HG02943 (cell line): ENCODE measurements around the gene NPDC1.

Experiments used
- ATAC-seq: cut with Tn5 transposase; IDR thresholded peaks from one replicate; pipeline ENCODE4 v1.9.1; 2021; ENCODE audit warnings: mild to moderate bottlenecking, low read depth, moderate library complexity; ENCODE audit not compliant: unreplicated experiment

NPDC1 gene

DNA sequence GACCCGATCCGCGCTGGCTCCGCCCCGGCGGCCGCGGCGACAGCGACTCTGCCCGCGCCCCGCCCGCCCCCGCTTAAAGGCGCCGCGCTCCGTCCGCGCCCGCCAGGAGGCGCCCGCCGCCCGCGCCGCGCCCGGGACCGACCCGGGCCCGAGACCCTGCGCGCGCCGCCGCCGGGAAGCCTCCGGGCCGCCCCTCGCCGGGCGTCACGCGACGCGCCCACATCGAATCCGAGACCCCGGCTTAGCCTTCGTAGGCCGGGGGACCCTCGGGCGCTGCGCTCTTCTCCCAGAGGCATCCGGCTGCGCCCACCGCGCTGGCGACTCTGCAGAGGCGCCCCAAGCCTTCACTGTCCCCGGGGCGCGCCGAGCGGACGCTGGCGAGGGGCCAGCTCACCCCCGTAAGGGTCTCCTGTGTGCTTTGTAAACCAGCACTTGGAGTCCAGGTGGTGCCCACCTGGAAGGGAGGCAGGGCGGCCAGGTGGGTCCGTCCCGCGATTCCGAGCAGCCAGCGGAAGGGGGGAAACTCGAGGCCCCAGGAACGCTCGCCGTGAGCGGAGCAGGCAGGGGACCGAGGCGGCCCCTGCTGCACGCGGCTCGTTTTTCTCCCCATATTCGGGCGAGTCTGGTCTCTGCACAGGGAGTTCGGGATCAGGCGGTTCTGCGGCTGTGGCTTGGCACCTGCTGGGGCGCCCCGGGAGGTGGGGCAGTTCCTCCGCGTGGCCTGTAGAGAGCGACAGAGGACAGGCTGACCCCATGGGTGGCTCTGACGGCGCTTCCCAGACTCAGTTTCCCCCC lies 17.5 kb downstream of the NPDC1 start:
- ATAC-seq = no peak

DNA sequence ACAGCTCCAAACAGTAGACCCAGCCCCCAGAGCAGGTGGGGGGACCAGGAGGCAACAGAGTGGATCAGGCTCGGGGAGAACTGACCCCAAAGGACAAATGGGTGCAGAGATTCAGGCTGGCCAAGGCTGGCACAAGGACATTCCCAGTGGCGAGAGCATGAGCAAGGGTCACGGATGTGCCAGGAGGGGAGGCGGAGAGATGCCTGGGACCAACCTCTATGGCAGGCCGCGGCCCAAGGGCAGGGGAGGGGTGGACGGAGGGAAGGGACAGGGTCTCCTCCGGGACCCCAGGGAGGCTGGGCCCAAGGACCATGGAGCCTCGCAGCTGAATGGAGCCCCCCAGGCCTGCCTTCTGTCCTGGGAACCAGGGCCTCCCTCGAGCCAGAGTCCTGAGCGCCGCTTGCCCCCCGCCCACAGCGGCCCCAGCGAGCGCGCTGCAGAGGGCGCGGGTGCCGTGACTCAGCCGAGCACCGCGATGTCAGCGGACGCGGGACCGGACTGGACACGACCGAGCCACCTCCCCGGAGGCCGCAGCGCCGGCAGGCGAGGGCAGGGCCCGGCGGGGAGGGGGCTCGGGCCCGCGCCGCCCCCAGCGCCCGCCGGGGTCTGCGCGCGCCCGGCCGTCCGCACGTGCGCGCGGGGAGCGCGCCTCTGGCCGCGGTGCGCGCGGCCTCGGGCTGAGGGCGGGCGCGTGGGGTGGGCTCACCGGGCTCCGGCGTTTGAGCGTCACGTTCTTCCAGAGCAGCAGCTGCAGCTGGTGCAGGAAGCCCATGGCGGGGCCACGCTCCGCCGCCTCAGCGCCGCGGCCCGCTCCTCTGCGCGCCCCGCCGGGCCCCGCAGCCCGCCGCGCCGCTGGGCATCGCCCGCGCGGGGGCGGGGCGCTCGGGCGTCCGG lies 18.4 kb downstream of the NPDC1 start, which contains the start of gene ABCA2:
Gene ABCA2 (minus strand): TSS at position 869 of the 894 bp plus-strand sequence. CDS start 97 bp downstream, at position 772.
- no peak for ATAC-seq

DNA sequence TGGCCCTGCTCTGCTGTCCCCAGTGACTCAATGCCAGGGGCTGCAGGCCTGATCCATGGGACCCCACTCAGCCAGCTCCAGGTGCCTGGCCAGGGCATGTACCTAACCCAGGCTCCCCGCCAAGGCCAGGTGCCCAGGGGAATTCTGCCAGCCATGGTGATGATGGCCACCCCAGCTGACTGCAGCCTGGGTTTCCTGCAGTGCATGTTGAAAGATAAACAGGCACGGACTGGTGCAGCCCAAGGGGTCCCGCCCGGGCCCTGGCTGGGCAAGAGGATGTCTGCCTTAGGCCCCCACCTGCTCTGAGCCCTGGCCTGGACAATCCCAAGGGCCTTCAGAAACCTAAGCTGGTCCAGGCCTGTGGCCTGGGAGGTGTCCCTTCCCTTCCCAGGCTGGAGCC lies 19.1 kb downstream of the NPDC1 start:
- ATAC-seq = no peak

DNA sequence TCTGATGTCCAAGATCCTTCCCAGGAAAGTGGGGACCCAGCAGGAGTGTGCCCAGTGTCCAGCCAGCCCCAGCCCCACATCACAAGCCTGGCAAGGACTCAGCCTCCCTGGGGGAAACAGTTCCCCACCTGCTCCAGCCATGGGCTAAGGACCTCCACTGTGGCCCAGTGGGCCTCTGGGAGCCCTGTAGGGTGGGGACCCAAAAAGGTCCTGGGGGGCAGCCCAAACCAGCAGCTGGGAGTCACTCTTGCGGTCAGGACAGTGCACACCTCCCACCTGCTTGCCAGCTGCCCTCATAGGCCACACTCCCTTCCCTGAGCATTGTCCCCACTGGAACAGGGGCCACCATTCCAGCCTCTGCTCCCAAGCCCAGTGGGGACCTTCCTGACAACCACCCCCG lies 19.6 kb downstream of the NPDC1 start:
- ATAC-seq = no peak

DNA sequence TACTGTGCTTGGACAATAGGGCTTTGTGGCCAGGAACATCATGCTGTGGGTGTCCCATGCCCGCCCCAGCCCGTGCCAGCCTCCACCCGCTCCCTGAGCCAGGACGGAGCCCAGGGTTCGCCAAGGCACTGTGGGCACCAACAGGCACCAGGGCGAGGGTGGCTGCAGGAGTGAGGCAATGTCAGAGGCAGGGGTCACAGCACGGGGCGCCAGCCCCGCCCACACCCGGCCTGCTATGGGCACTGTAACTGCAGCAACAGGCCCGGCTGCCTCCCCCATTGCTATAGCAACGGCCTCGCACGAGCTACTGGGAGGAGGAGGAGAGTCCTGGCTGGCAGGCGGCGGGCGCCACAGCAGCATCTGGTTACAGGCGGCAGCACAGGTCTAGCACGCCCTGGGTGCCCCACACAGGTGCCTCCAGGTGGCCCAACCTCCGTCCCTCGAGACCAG lies 20.4 kb downstream of the NPDC1 start:
- no peak for ATAC-seq

DNA sequence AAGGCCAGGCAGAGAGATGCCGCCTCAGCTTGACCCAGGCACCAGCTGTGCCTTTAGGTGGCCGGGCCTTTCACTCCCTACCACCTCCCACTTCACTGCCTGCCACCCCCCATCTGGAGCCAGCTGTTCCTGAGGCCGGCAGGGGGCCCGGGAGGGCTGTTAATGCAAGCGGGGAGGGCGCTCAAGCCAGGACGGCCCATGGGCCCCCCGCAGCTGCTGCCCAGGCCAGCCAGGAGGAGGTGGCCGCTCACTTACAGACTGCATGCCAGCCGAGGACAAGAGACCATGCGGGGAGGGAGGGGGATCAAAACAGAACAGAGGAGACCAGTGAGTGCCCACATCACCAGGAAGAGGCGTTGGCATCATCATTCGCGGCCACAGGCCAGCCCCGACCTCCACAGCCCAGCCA lies 22.4 kb downstream of the NPDC1 start:
- no peak for ATAC-seq

DNA sequence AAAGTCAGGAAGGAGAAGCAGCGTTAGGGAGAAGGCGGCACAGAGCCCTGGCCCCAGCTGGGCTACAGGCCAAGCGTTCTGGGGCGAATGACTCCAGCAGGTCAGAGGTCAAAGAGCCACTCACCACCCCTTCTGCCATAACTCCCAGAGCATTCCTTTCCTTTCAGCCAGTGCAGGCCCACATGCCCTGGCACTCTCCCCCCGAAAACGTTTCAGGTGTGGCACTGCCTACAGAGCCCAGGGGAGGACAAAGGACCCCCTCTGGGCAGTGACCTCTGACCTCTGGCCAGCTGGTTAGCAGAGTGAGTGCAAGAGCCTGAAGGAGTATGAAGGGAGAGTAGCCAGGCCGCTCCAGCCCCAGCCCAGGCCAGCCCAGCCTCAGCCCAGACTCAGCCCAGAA lies 22.8 kb downstream of the NPDC1 start:
- ATAC-seq = no peak

DNA sequence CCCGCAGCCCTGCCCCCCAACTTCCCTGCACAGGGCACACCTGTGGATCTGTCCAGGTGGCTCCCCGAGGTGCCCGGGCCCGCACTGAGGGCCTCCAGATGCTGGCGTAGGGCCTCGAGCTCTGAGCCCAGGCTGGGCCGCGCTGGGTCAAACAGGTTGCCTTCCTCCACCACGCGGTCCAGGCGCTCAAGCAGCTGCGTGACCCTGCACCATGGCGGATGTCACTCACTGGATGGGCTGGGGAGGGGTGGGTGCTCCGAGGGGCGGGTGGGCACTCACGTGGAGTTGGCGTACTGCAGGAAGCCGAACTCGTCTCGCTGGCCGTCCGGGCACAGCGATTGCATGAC lies 23.3 kb downstream of the NPDC1 start:
- no peak for ATAC-seq

DNA sequence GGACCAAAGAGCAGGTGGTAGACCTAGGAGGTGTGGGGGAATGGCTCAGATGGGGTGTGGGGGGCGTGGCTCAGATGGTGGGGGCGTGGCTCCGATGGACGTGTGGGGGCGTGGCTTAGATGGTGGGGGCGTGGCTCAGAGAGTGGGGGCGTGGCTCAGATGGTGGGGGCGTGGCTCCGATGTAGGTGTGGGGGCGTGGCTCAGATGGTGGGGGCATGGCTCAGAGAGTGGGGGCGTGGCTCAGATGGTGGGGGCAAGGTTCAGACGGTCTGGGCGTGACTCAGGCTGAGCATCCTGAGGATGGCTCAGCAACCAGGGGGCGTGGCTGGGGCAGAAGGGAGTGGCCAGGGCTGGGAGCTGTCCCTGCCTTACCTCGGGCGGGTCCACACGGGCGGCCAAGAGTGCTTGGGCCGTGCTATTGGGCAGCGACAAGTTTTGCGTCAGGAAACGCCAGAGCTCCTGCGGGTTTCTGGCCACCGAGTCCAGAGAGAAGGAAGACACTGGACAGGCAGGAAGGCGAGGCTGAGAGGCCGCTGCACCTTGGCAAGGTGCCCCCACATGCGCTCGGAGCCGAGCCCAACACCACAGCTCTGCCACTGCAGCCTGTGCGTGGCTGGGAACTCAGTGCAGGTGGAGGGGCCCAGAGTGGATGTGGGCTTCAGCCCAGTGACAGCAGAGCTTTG lies 23.9 kb downstream of the NPDC1 start:
- ATAC-seq = no peak

DNA sequence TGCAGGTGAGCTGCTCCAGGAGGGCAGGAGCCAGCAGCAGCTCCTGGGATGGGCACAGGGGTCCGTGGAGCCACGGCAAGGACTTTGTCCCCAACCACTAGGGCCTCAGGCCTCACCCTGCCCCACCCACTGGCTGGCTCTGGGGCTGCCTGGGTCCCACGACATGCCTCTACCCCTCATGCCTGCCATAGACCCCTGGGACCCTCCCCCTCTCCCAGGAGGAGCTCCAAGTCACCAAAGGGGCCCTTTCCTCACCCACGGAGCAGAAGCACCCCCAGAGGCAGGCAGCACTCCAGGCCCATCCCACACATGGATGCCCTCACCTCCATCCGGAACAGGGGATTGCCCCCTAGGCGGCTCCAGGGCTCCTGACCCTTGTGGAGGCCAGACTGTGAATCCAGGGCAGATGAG lies 24.4 kb downstream of the NPDC1 start:
- ATAC-seq = no peak

DNA sequence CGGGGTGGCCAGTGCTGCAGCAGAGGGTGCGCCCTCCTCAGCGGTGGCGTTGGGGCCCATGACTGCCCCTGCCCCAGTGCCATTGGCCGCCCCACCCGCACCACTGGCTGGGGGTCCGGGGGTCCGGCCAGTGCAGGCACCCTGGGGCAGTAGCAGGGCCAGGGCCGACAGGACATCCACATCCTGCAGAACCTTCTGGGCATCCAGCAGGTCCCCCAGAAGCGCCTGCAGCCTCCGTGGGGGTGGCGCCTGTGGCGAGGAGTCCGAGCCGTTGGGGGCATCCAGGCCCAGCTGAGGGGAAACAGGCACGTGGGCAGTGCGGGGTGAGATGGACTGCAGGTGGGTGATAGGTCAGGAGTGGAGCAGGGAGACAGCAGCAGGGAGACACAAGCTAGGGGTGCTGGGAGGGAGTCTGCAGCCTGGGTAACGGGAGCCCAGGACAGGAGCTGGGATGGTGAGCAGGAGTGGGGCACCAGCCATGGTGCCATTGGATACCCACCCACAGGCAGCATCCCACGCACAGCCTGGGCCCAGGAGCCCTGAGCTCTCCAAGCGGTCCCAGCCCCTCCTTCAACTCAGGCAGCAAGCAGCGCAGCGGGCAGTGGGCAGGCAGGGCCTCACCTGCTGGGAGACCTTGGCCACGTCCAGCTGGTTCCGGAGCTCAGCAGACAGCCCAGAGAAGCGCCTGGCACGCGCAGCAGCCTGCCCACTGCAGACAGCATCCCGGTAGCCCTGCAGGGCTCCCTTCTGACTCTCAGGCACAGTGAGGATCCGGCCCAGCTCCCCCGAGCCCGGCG lies 25.0 kb downstream of the NPDC1 start:
- no peak for ATAC-seq

DNA sequence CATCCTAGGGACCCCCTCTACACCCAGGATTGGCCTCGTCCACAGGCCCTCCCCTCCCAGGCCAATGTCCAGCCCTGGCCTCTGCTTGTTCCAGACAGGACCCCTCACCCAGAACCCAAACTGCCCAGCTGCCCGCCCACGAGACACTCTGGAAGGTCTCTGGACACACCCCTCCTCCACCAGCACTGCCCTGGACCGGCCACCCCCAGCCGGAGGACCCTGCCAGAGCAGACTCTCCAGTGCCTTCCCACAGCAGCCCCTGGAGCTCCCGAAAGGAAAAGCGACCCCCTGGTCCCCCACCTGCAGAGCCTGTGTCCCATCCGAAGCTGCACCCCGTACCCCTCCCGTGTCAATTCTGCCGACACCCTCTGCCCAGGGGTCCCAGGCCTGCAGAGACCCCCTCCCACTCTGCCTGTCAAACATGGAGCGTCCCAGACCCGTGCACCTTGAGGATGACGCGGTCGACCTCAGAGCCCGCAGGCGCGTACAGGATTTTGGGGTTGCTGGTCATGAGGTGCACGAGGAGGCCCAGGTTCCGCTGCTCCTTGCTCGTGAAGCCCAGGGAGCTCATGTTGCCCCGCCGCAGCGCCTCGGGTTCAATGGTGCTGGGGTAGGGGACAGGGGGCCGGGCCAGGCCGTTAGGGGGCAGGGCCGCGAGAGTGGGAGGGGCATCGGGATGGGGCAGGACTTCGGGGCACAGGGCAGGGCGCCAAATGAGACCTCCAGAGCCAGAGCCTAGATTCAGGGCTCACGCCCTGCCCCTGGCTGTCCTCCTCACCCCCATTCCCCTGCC lies 25.9 kb downstream of the NPDC1 start:
- ATAC-seq = no peak

DNA sequence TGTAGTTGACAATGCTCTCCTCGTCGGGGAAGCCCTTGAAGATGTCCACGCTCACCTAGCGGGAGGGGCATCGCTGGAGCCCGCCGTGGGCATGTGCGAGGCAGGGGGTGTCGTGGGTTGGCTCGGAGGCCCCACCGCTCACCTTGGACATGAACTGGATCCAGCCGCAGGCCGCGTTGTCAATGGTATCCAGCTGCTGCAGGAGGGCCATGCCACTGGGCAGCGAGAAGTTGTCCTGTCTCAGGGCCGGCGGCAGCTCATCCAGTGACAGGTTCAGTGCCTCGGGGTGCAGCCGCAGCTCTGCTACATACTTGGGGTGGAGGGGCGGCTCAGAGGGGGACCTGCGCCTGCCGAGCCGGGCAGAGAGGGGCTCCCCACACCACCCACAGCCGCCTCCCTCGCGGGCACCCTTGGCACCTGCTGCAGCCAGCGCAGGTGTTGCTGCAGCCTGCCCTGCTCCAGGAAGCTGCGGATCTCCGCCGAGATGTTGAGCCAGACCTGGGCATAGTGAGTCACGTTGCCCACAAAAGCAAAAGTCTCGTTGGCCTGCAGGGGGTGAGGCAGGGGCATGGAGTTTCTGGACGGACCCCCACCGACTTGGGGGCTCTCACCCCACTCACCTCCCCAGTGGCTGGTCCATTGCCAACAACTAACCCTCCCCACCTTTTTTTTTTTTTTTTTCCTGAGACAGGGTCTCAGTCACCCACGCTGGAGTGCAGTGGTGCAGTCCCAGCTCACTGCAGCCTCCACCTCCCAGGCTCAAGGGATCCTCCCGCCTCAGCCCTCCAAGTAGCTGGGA lies 27.0 kb downstream of the NPDC1 start:
- no peak for ATAC-seq

DNA sequence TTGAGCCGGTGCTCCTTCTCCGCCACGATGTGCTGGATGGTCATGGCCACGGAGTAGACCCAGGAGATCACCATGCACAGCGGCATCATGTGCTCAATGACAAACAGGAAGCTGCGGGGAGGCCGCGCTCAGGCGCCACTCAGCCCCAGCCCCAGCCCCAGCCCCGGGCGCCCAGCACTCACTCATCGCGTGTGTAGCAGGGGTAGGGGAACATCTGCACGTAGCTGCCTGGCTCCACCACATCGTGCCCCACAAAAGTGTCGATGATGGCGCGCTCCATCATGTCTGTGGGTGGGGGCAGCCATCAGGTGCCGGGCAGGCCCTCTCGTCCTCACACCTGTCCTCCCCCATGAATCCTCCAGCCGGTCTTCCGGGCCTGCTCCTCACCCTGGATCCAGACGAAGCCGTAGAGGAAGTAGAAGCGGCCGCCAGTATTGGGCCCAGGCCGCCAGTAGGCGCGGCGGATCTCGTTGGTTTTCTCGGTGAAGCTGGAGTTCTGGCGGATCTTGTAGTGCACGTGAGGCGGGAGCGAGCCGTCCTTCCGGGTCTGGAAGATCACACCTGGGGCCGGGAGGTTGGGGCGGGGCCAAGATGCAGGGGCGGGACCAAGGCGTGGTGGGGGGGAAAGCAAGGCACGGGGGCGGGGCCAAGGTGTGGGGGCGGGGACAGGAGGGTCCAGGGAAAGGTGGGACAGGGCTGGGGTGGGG lies 28.0 kb downstream of the NPDC1 start:
- no peak for ATAC-seq

DNA sequence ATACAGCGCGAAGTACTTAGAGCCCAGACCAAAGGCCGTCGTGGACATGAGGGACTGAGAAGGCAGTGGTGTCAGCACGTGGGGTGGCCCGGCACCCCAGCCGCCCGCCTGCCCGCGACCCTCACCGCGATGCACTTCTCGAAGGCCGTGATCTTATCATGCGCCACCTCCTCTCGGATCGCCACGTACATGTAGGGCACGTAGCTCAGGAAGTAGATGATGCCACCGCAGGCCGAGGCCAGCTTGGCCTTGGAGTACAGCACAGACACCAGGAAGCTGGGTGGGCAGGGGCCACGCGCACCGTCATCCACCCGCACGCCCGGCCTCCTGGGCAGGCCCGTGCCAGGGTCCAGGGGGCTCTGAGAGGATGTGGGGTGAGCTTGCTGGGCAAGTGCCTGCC lies 28.9 kb downstream of the NPDC1 start:
- no peak for ATAC-seq

DNA sequence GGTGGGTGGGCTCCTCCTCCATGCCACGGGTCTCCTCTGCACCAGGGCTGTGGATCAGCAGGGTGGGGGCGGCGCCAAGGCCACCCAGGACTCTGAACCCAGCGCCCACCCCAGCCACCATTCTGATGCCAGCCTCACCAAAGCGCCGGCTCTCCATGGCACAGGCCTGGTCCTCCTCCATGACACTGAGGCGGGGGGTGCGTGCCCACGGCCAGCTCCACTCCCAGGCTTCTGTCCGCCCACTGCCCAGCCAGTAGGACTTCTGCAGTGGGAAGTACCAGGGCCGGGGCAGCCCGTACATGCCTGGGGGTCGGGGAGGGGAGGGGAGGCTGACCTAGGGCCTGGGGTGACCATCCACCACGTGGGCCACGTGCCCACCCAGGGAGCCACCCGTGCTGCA lies 29.5 kb downstream of the NPDC1 start:
- no peak for ATAC-seq

DNA sequence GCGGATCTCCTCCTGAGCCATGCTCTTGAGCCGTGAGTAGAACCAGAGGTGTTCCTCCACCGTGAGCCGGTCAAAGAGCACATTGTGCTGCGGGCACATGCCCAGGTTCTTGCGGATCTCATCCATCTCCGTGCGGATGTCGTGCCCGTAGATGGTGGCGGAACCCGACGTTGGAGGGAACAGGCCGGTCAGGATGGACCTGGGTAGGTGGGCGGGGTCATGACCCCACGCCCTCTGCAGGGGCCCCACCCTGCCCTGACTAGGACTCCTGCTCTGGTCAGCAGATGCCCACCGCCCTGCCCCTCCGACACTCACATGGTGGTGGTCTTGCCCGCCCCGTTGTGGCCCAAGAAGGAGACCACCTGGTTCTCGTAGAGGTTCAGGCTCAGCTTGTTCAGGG lies 30.0 kb downstream of the NPDC1 start:
- no peak for ATAC-seq

DNA sequence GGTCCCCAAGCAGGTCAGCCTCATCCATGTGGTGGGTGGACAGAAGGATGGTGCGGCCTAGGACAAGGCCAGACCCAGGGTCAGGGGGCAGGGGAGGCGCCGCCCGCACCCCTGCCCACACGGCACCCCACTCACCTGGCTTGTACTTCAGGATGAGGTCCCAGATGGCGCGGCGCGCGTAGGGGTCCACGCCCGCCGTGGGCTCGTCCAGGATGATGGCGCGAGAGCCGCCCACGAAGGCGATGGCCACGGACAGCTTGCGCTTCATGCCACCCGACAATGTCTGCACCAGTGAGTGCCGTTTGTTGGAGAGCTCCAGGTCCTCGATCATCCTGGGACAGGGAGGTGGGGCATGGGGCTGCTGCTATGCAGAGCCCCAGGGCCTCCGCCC lies 30.4 kb downstream of the NPDC1 start:
- no peak for ATAC-seq
